DND-41 (cell line): ENCODE data around the gene USP17L18.
A peak's percentile ranks its signal among the peaks of the same experiment; 100 is the strongest.
"Not testable (repeated sequence)": the region's sequence is repeated elsewhere in the genome, so short reads cannot be mapped to it uniquely, and the experiment has no call there.

Experiments used
- ATAC-seq: fragments of 200-7000 bp; cut with Tn5 transposase; 3 replicates; pipeline ENCODE4 v1.9.1; 2021; ENCODE audit warnings: low read depth; ENCODE audit not compliant: insufficient read depth
- DNase-seq: peaks from one replicate; pipeline ENCODE4 v3.0.0-alpha.2; 2020
- H2AFZ ChIP-seq: 2 replicates; pipeline ENCODE4 v1.6.0; 2012; ENCODE audit warnings: low read depth, low read length
- H3K27ac ChIP-seq: 2 replicates; pipeline ENCODE4 v1.5.1; 2012; ENCODE audit warnings: low read length, inconsistent platforms
- H3K27me3 ChIP-seq: fragments of 200-600 bp; sonication (generic); 2 replicates; pipeline ENCODE4 v1.6.0; 2012; ENCODE audit warnings: low read length, mild to moderate bottlenecking, inconsistent platforms; ENCODE audit not compliant: insufficient read depth, poor library complexity
- H3K36me3 ChIP-seq: 2 replicates; pipeline ENCODE4 v1.5.1; 2012; ENCODE audit warnings: low read length, inconsistent platforms; ENCODE audit not compliant: insufficient read depth
- H3K4me1 ChIP-seq: 2 replicates; pipeline ENCODE4 v1.5.1; 2012; ENCODE audit warnings: mild to moderate bottlenecking, low read length; ENCODE audit not compliant: insufficient read depth
- H3K4me2 ChIP-seq: 2 replicates; pipeline ENCODE4 v1.6.0; 2012; ENCODE audit warnings: mild to moderate bottlenecking, moderate library complexity, low read length, inconsistent platforms; ENCODE audit not compliant: insufficient read depth
- H3K4me3 ChIP-seq, 2 experiments: fragments of 200-600 bp in 1 of 2; shearing (Covaris generic) in 1 of 2; 2 replicates each; pipeline ENCODE4 v1.5.1; 2012 to 2016; ENCODE audit warnings: inconsistent platforms in 2 of 2, low read length in 2 of 2, mild to moderate bottlenecking in 2 of 2, low read depth in 1 of 2, moderate library complexity in 1 of 2
- H3K79me2 ChIP-seq: 2 replicates; pipeline ENCODE4 v1.6.0; 2012; ENCODE audit warnings: low read length, inconsistent platforms; ENCODE audit not compliant: insufficient read depth
- H3K9ac ChIP-seq: 2 replicates; pipeline ENCODE4 v1.6.0; 2012; ENCODE audit warnings: low read depth, mild to moderate bottlenecking, inconsistent platforms, low read length, moderate library complexity
- H3K9me3 ChIP-seq: 2 replicates; pipeline ENCODE4 v1.5.1; 2012; ENCODE audit warnings: low read length, moderate library complexity, mild to moderate bottlenecking, inconsistent platforms; ENCODE audit not compliant: insufficient read depth, severe bottlenecking
- H4K20me1 ChIP-seq: 2 replicates; pipeline ENCODE4 v1.6.0; 2012; ENCODE audit warnings: low read length; ENCODE audit not compliant: insufficient read depth

USP17L18 gene

GRCh38 chr4:9238461-9238860, 10.0 kb upstream of the USP17L18 start:
- not testable (repeated sequence) for H4K20me1 ChIP-seq, H2AFZ ChIP-seq, H3K9ac ChIP-seq, H3K4me2 ChIP-seq, H3K27ac ChIP-seq, H3K9me3 ChIP-seq, H3K27me3 ChIP-seq, H3K4me1 ChIP-seq, H3K79me2 ChIP-seq, ATAC-seq, DNase-seq, H3K36me3 ChIP-seq, H3K4me3 ChIP-seq

GRCh38 chr4:9243579-9243978, 4.9 kb upstream of the USP17L18 start, which contains the start of gene USP17L17:
TSS of gene USP17L17 (plus strand) at chr4:9243879. CDS start at chr4:9243879, 0 bp downstream.
- H2AFZ ChIP-seq, H3K27me3 ChIP-seq, H3K4me1 ChIP-seq, H3K79me2 ChIP-seq, H3K4me3 ChIP-seq, H3K9ac ChIP-seq, DNase-seq, H3K27ac ChIP-seq, H4K20me1 ChIP-seq, H3K9me3 ChIP-seq, H3K4me2 ChIP-seq, H3K36me3 ChIP-seq, ATAC-seq: not testable (repeated sequence)

GRCh38 chr4:9253078-9253477, 4.6 kb downstream of the USP17L18 start, which contains the start of gene USP17L19:
TSS of gene USP17L19 (plus strand) at chr4:9253378. CDS start at chr4:9253378, 0 bp downstream.
- not testable (repeated sequence) for H4K20me1 ChIP-seq, H3K4me2 ChIP-seq, ATAC-seq, H3K9ac ChIP-seq, DNase-seq, H3K27me3 ChIP-seq, H3K27ac ChIP-seq, H2AFZ ChIP-seq, H3K79me2 ChIP-seq, H3K36me3 ChIP-seq, H3K4me3 ChIP-seq, H3K9me3 ChIP-seq, H3K4me1 ChIP-seq

- not testable (repeated sequence) for H3K27ac ChIP-seq, H3K4me1 ChIP-seq, H3K4me3 ChIP-seq, H3K9ac ChIP-seq, H4K20me1 ChIP-seq, H3K27me3 ChIP-seq, H3K9me3 ChIP-seq, DNase-seq, H3K36me3 ChIP-seq, H3K4me2 ChIP-seq, ATAC-seq, H3K79me2 ChIP-seq, H2AFZ ChIP-seq
Measured at GRCh38 chr4:9257824-9258223, 9.4 kb downstream of the USP17L18 start, which contains the start of gene USP17L20. TSS of gene USP17L20 (plus strand) at chr4:9258124. CDS start at chr4:9258124, 0 bp downstream.

- not testable (repeated sequence) for H3K27ac ChIP-seq, ATAC-seq, H3K4me2 ChIP-seq, H3K79me2 ChIP-seq, H3K4me3 ChIP-seq, H3K4me1 ChIP-seq, H2AFZ ChIP-seq, DNase-seq, H3K9me3 ChIP-seq, H3K27me3 ChIP-seq, H3K36me3 ChIP-seq, H4K20me1 ChIP-seq, H3K9ac ChIP-seq
Measured at GRCh38 chr4:9262572-9262971, 14.1 kb downstream of the USP17L18 start, which contains the start of gene USP17L21. TSS of gene USP17L21 (plus strand) at chr4:9262872. CDS start at chr4:9262872, 0 bp downstream.

- H3K27me3 ChIP-seq, H3K4me1 ChIP-seq, H3K27ac ChIP-seq, H3K79me2 ChIP-seq, H3K36me3 ChIP-seq, ATAC-seq, H3K9ac ChIP-seq, DNase-seq, H4K20me1 ChIP-seq, H2AFZ ChIP-seq, H3K4me3 ChIP-seq, H3K4me2 ChIP-seq, H3K9me3 ChIP-seq: not testable (repeated sequence)
Measured at GRCh38 chr4:9267319-9267718, 18.9 kb downstream of the USP17L18 start, which contains the start of gene USP17L22. TSS of gene USP17L22 (plus strand) at chr4:9267619. CDS start at chr4:9267619, 0 bp downstream.

GRCh38 chr4:9271719-9272118, 23.3 kb downstream of the USP17L18 start:
- not testable (repeated sequence) for H3K4me2 ChIP-seq, H3K27ac ChIP-seq, H3K4me3 ChIP-seq, H3K9ac ChIP-seq, H2AFZ ChIP-seq, H3K9me3 ChIP-seq, H3K4me1 ChIP-seq, H3K36me3 ChIP-seq, ATAC-seq, H4K20me1 ChIP-seq, H3K27me3 ChIP-seq, H3K79me2 ChIP-seq
- DNase-seq, result peak; percentile 5
